IMR-90 (cell line): ENCODE measurements around the gene EHBP1. TPM values are rescaled to one million over a fixed set of nuclear protein-coding genes. Genes with fewer than 3 reads are reported as not detected.

Experiments used
- ATAC-seq: fragments of 200-7000 bp; cut with Tn5 transposase; 2 replicates; pipeline ENCODE4 v1.9.1; 2020; ENCODE audit warnings: low read depth, mild to moderate bottlenecking, moderate library complexity
- BruUV-seq: library from RNA; stranded (reverse); fragments of 400-500 nt; replicated peaks from 2 replicates; lab custom pipeline; 2021; lab: Mats Ljungman, UMichigan
- CTCF ChIA-PET: fragments of 300-600 bp; formaldehyde crosslinking; extraction: SDS; loops from one replicate; lab custom pipeline; 2021; ENCODE audit warnings: antibody characterized with exemption; lab: Yijun Ruan, JAX
- POLR2A ChIA-PET: fragments of 300-600 bp; sonication (Branson Sonifier 250); formaldehyde crosslinking; loops from one replicate; lab custom pipeline; 2022; ENCODE audit warnings: antibody characterized with exemption; ENCODE audit not compliant: unreplicated experiment; lab: Charles Lee
- DNase-seq: peaks from one replicate; pipeline ENCODE4 v3.0.0; 2013
- H2AFZ ChIP-seq: replicated peaks from 2 replicates; pipeline ENCODE3; 2013; ENCODE audit warnings: low read length, mild to moderate bottlenecking; ENCODE audit not compliant: poor library complexity
- H2AK5ac ChIP-seq: 2 replicates; pipeline ENCODE4 v1.6.1; 2013; ENCODE audit warnings: low read depth, low read length, inconsistent platforms
- H2AK9ac ChIP-seq: replicated peaks from 2 replicates; pipeline ENCODE3; 2013; ENCODE audit warnings: mild to moderate bottlenecking, low read depth, low read length, moderate library complexity; ENCODE audit not compliant: poor library complexity
- H2BK120ac ChIP-seq: 2 replicates; pipeline ENCODE4 v1.6.1; 2013; ENCODE audit warnings: low read depth, low read length, inconsistent platforms
- H2BK15ac ChIP-seq: 3 replicates; pipeline ENCODE4 v1.6.1; 2013; ENCODE audit warnings: low read depth, low read length, inconsistent platforms
- H2BK20ac ChIP-seq: 2 replicates; pipeline ENCODE4 v1.6.1; 2013; ENCODE audit warnings: low read depth, mild to moderate bottlenecking, inconsistent platforms, low read length, moderate library complexity
- H2BK5ac ChIP-seq: 2 replicates; pipeline ENCODE4 v1.6.1; 2013; ENCODE audit warnings: mild to moderate bottlenecking, low read depth, low read length, inconsistent platforms; ENCODE audit not compliant: poor library complexity, severe bottlenecking
- H3K14ac ChIP-seq: replicated peaks from 2 replicates; pipeline ENCODE4 v1.6.1; 2013; ENCODE audit warnings: low read depth, low read length, inconsistent platforms
- H3K18ac ChIP-seq: 2 replicates; pipeline ENCODE4 v1.6.1; 2013; ENCODE audit warnings: low read depth, low read length, control low read depth
- H3K23ac ChIP-seq: 2 replicates; pipeline ENCODE4 v1.6.1; 2013; ENCODE audit warnings: low read depth, low read length, inconsistent platforms
- H3K27ac ChIP-seq: 2 replicates; pipeline ENCODE4 v1.5.1; 2013; ENCODE audit warnings: mild to moderate bottlenecking, control low read depth, low read length; ENCODE audit not compliant: insufficient read depth
- H3K27me3 ChIP-seq: 2 replicates; pipeline ENCODE4 v1.6.1; 2013; ENCODE audit warnings: low read length; ENCODE audit not compliant: control insufficient read depth, insufficient read depth
- H3K36me3 ChIP-seq: 2 replicates; pipeline ENCODE4 v1.6.1; 2013; ENCODE audit warnings: low read length, mixed read lengths; ENCODE audit not compliant: control insufficient read depth, insufficient read depth
- H3K4ac ChIP-seq: 2 replicates; pipeline ENCODE4 v1.6.1; 2013; ENCODE audit warnings: low read depth, low read length, inconsistent platforms
- H3K4me1 ChIP-seq: 2 replicates; pipeline ENCODE4 v1.6.1; 2013; ENCODE audit warnings: low read length, mixed read lengths; ENCODE audit not compliant: control insufficient read depth, insufficient read depth
- H3K4me2 ChIP-seq: 2 replicates; pipeline ENCODE4 v1.6.1; 2013; ENCODE audit warnings: low read depth, mild to moderate bottlenecking, control low read depth, low read length, moderate library complexity
- H3K4me3 ChIP-seq: 2 replicates; pipeline ENCODE4 v1.5.1; 2013; ENCODE audit warnings: low read depth, mild to moderate bottlenecking, control low read depth, low read length, moderate library complexity; ENCODE audit not compliant: insufficient read depth
- H3K56ac ChIP-seq: 2 replicates; pipeline ENCODE4 v1.6.1; 2013; ENCODE audit warnings: low read length, inconsistent platforms; ENCODE audit not compliant: insufficient read depth; ENCODE audit errors: extremely low read depth
- H3K79me1 ChIP-seq, 2 experiments: 2 replicates each; pipeline ENCODE4 v1.6.1; 2013; ENCODE audit warnings: low read length in 2 of 2, inconsistent platforms in 1 of 2, low read depth in 1 of 2
- H3K9ac ChIP-seq: 2 replicates; pipeline ENCODE4 v1.6.1; 2013; ENCODE audit warnings: low read depth, low read length, control low read depth
- H3K9me1 ChIP-seq: 2 replicates; pipeline ENCODE4 v1.6.1; 2013; ENCODE audit warnings: low read length, inconsistent platforms; ENCODE audit not compliant: insufficient read depth
- H3K9me3 ChIP-seq: 2 replicates; pipeline ENCODE4 v1.6.1; 2013; ENCODE audit warnings: low read length; ENCODE audit not compliant: control insufficient read depth, insufficient read depth
- H4K20me1 ChIP-seq: 2 replicates; pipeline ENCODE4 v1.6.1; 2013; ENCODE audit warnings: low read length, inconsistent platforms; ENCODE audit not compliant: insufficient read depth
- H4K5ac ChIP-seq: 2 replicates; pipeline ENCODE4 v1.6.1; 2013; ENCODE audit warnings: mild to moderate bottlenecking, low read depth, low read length, control low read depth
- H4K8ac ChIP-seq, 2 experiments: 2 replicates each; pipeline ENCODE4 v1.6.1; 2013; ENCODE audit warnings: low read depth in 2 of 2, low read length in 2 of 2, control low read depth in 1 of 2, inconsistent platforms in 1 of 2
- H4K91ac ChIP-seq: 2 replicates; pipeline ENCODE4 v1.6.1; 2013; ENCODE audit warnings: low read depth, low read length, inconsistent platforms; ENCODE audit not compliant: insufficient read depth
- BHLHE40 ChIP-seq: fragments of 150-350 bp; IDR thresholded peaks from 2 replicates; pipeline ENCODE4 v1.6.1; 2016; ENCODE audit warnings: mild to moderate bottlenecking, low read depth, low read length
- CEBPB ChIP-seq: IDR thresholded peaks from 2 replicates; pipeline ENCODE4 v1.6.1; 2012; ENCODE audit warnings: low read depth, low read length, improper control_type of control experiment
- FOS ChIP-seq: fragments of 150-350 bp; IDR thresholded peaks from 2 replicates; pipeline ENCODE4 v1.6.1; 2016; ENCODE audit warnings: low read depth, low read length
- MAFK ChIP-seq: IDR thresholded peaks from 2 replicates; pipeline ENCODE4 v1.6.1; 2012; ENCODE audit warnings: low read depth, low read length, improper control_type of control experiment
- MAZ ChIP-seq: IDR thresholded peaks from 2 replicates; pipeline ENCODE4 v1.6.1; 2012; ENCODE audit warnings: low read depth, mild to moderate bottlenecking, low read length, improper control_type of control experiment, moderate library complexity, borderline replicate concordance
- NFE2L2 ChIP-seq: fragments of 150-350 bp; IDR thresholded peaks from 2 replicates; pipeline ENCODE4 v1.6.1; 2016; ENCODE audit warnings: low read depth, mild to moderate bottlenecking, low read length
- RAD21 ChIP-seq: IDR thresholded peaks from 2 replicates; pipeline ENCODE4 v1.6.1; 2012; ENCODE audit warnings: low read length, improper control_type of control experiment
- RFX5 ChIP-seq: IDR thresholded peaks from 2 replicates; pipeline ENCODE4 v1.8.0; 2012; ENCODE audit warnings: low read depth, mild to moderate bottlenecking, low read length, moderate library complexity
- SMC3 ChIP-seq: fragments of 150-350 bp; IDR thresholded peaks from 2 replicates; pipeline ENCODE4 v1.6.1; 2016; ENCODE audit warnings: low read depth, mild to moderate bottlenecking, antibody characterized with exemption, low read length, moderate library complexity
- USF2 ChIP-seq: fragments of 150-350 bp; IDR thresholded peaks from 2 replicates; pipeline ENCODE4 v1.6.1; 2017; ENCODE audit warnings: mild to moderate bottlenecking, antibody characterized with exemption, low read length, low read depth
- WGBS, 2 experiments: methylation state at CpG; one replicate each; pipeline versions ENCODE4 v1.1.5 to v1.1.7; 2013; ENCODE audit warnings: missing lambda C conversion rate in 2 of 2; ENCODE audit not compliant: insufficient read length in 1 of 2; ENCODE audit errors: extremely low coverage in 2 of 2; 5-methylcytosine and 5-hydroxymethylcytosine counted together
- dilution Hi-C: fragments of 300-500 bp; cut with HindIII; formaldehyde crosslinking; loops from one replicate; pipeline ENCODE4 v1.14.3; 2018; ENCODE audit warnings: low sequenced_read_pairs; ENCODE audit not compliant: unreplicated experiment
- in situ Hi-C: fragments of 300-500 bp; cut with MboI; formaldehyde crosslinking; loops from 3 replicates; pipeline ENCODE4 v1.14.3; 2019; ENCODE audit warnings: low sequenced_read_pairs, inconsistent platforms, mixed read lengths
- intact Hi-C: fragments of 100-400 bp; cut with micrococcal nuclease; formaldehyde crosslinking; loops from 2 replicates; pipeline ENCODE4 v1.10.0; 2022
- polyA plus RNA-seq, 3 experiments: library from polyadenylated mRNA; depleted of rRNA; stranded (reverse); fragments of >200 nt; gene quantifications; 2 replicates each; pipeline ENCODE4 v1.2.3, GENCODE V29; 2012; ENCODE audit warnings: low replicate concordance in 1 of 3
- total RNA-seq: library from RNA; depleted of rRNA; stranded (reverse); fragments of >200 nt; gene quantifications from 2 replicates; pipeline ENCODE4 v1.2.3, GENCODE V29; 2012

Gene EHBP1
- total and polyA plus RNA-seq, 2 of the 4 experiments (the other 2 are of a cell fraction) = 28.3 to 44.4 TPM

- Histone ChIP-seq H3K9ac (no peak overlapping the region), H3K27me3 (no peaks in the 10 kb centered on the region), H3K4ac (no peak overlapping the region), H3K14ac (no peak overlapping the region), H4K91ac (no peak overlapping the region), H4K20me1 (no peaks in the 10 kb centered on the region), H3K23ac (no peak overlapping the region), H3K27ac (no peak overlapping the region), H3K36me3 (peaks cover 7% of the 10 kb centered on the region; the same call in 1 of the 2 replicates), H3K4me1 (no peaks in the 10 kb centered on the region), H2AK9ac (no peak overlapping the region), H3K79me1 (no peaks in the 10 kb centered on the region; a peak in 1 of 4 replicates), H2AFZ (no peak overlapping the region), H4K5ac (no peak overlapping the region), H3K18ac (no peak overlapping the region), H2AK5ac (no peak overlapping the region), H4K8ac (no peak overlapping the region), H3K56ac (no peak overlapping the region), H3K4me2 (no peak overlapping the region), H3K9me1 (no peaks in the 10 kb centered on the region), H2BK5ac (no peak overlapping the region), H3K9me3 (no peaks in the 10 kb centered on the region), H2BK120ac (no peak overlapping the region), H3K4me3 (no peak overlapping the region), H2BK15ac (no peak overlapping the region), H2BK20ac (no peak overlapping the region)
- TF ChIP-seq RAD21 (no peak), NFE2L2 (no peak), MAFK (no peak), CEBPB (no peak), USF2 (no peak), RFX5 (no peak), FOS (no peak), MAZ (no peak), BHLHE40 (no peak), SMC3 (no peak)
- no TSS peak for BruUV-seq
- ChIA-PET POLR2A (no interaction called here), CTCF (no interaction called here)
- dilution Hi-C loops = no loop called here
- in situ Hi-C loops = no loop called here
- ATAC-seq = no peak
- intact Hi-C loops = no loop called here
- WGBS, 2 experiments = no CpG with 5 or more reads among the region's 2 CpGs
- no peak for DNase-seq
These were observed 269.5 kb downstream of the EHBP1 start for GRCh38 chr2:62974999-62975398.
